HepG2 (cell line): ENCODE data around the gene C1QC. TPM values are rescaled to one million over a fixed set of nuclear protein-coding genes. Genes with fewer than 3 reads are reported as not detected.

ENCODE experiments used
- ATAC-seq: fragments of 200-7000 bp; cut with Tn5 transposase; 3 replicates; pipeline ENCODE4 v1.9.1; 2020; ENCODE audit warnings: mild to moderate bottlenecking, moderate library complexity
- BruUV-seq: library from RNA; stranded (reverse); fragments of 400-500 nt; replicated peaks from 2 replicates; lab custom pipeline; 2021; lab: Mats Ljungman, UMichigan
- CTCF ChIA-PET: fragments of 300-600 bp; formaldehyde crosslinking; extraction: SDS; loops from one replicate; lab custom pipeline; 2021; ENCODE audit warnings: low total read pairs, inconsistent platforms, low intra/inter-chr PET ratio; lab: Yijun Ruan, JAX
- POLR2A ChIA-PET: fragments of 350-600 bp; sonication (Branson Sonifier 250); formaldehyde crosslinking; loops from one replicate; lab custom pipeline; 2020; ENCODE audit warnings: antibody characterized with exemption, inconsistent platforms; lab: Yijun Ruan, JAX
- DNase-seq: peaks from one replicate; pipeline ENCODE4 v3.0.0-alpha.2; 2015; ENCODE audit warnings: low spot score
- FAIRE-seq: peaks from 3 replicates; lab custom pipeline; 2011; peaks lifted over from hg19 to GRCh38; lab: Jason Lieb, UNC
- H2AFZ ChIP-seq: one replicate; pipeline ENCODE4 v1.6.1; 2011; ENCODE audit warnings: low read length, inconsistent platforms
- H3K27ac ChIP-seq: fragments of 300-600 bp; 3 replicates; pipeline ENCODE4 v1.8.0; 2011; ENCODE audit warnings: mixed run types, mild to moderate bottlenecking, mixed read lengths, low read length, inconsistent platforms; ENCODE audit not compliant: insufficient read depth; ENCODE audit errors: extremely low read length
- H3K27me3 ChIP-seq, 2 experiments: fragments of 200-600 bp in 1 of 2; 2 replicates in 1 of 2; 3 replicates in 1 of 2; pipeline versions ENCODE4 v1.6.0 to v1.8.0; 2011; ENCODE audit warnings: low read length in 2 of 2, mild to moderate bottlenecking in 2 of 2, moderate library complexity in 2 of 2, inconsistent platforms in 1 of 2; ENCODE audit not compliant: insufficient read depth in 2 of 2, control insufficient read depth in 1 of 2
- H3K36me3 ChIP-seq, 2 experiments: fragments of 200-600 bp in 1 of 2; replicated peaks in 1 of 2; 2 replicates in 1 of 2; 3 replicates in 1 of 2; pipeline versions ENCODE4 v1.5.1 to v1.8.0; 2011; ENCODE audit warnings: low read length in 2 of 2, inconsistent platforms in 1 of 2; ENCODE audit not compliant: insufficient read depth in 2 of 2, control insufficient read depth in 1 of 2
- H3K4me1 ChIP-seq: 2 replicates; pipeline ENCODE4 v1.5.1; 2012; ENCODE audit warnings: low read length, inconsistent platforms; ENCODE audit not compliant: insufficient read depth
- H3K4me2 ChIP-seq: 2 replicates; pipeline ENCODE4 v1.6.0; 2011; ENCODE audit warnings: low read depth, low read length, inconsistent platforms
- H3K4me3 ChIP-seq, 3 experiments: fragments of 200-600 bp in 1 of 3; sonication (generic), shearing (Covaris generic) in 1 of 3; replicated peaks in 1 of 3; 2 replicates each; pipeline ENCODE4 v1.5.1; 2011 to 2016; ENCODE audit warnings: low read length in 3 of 3, inconsistent platforms in 2 of 3, low read depth in 2 of 3, mild to moderate bottlenecking in 2 of 3, control low read depth in 1 of 3, mixed read lengths in 1 of 3; ENCODE audit not compliant: insufficient read depth in 1 of 3
- H3K79me2 ChIP-seq: one replicate; pipeline ENCODE4 v1.6.1; 2011; ENCODE audit warnings: low read length, inconsistent platforms; ENCODE audit not compliant: insufficient read depth
- H3K9ac ChIP-seq: 2 replicates; pipeline ENCODE4 v1.6.0; 2011; ENCODE audit warnings: mild to moderate bottlenecking, low read depth, low read length, inconsistent platforms; ENCODE audit not compliant: insufficient read depth
- H3K9me3 ChIP-seq: 2 replicates; pipeline ENCODE4 v1.5.1; 2012; ENCODE audit warnings: mild to moderate bottlenecking, low read length
- H4K20me1 ChIP-seq: 2 replicates; pipeline ENCODE4 v1.6.0; 2011; ENCODE audit warnings: inconsistent platforms, mild to moderate bottlenecking, low read length, moderate library complexity; ENCODE audit not compliant: insufficient read depth
- ARID4A ChIP-seq: sonication (generic); formaldehyde crosslinking; IDR thresholded peaks from 2 replicates; pipeline ENCODE4 v1.5.0; 2020; ENCODE audit warnings: mild to moderate bottlenecking, missing genetic modification reagents, borderline replicate concordance
- KLF12 ChIP-seq: sonication (generic); formaldehyde crosslinking; IDR thresholded peaks from 2 replicates; pipeline ENCODE4 v1.4.0; 2020; ENCODE audit warnings: missing genetic modification reagents, borderline replicate concordance
- PAX8 ChIP-seq: sonication (generic); formaldehyde crosslinking; IDR thresholded peaks from 2 replicates; pipeline ENCODE4 v1.8.0; 2022; ENCODE audit warnings: mild to moderate bottlenecking, missing genetic modification reagents, borderline replicate concordance
- RNF2 ChIP-seq: fragments of 450-650 bp; conservative IDR thresholded peaks from 2 replicates; pipeline ENCODE4 v1.6.1; 2016; ENCODE audit warnings: low read depth
- SP1 ChIP-seq, 2 experiments: fragments of 450-650 bp in 1 of 2; sonication (generic) in 1 of 2; formaldehyde crosslinking in 1 of 2; IDR thresholded peaks; 2 replicates each; pipeline versions ENCODE4 v1.4.0 to v1.6.1; 2016 to 2020; ENCODE audit warnings: missing genetic modification reagents in 1 of 2
- ZNF350 ChIP-seq: sonication (generic); formaldehyde crosslinking; IDR thresholded peaks from 2 replicates; pipeline ENCODE4 v1.4.0; 2020; ENCODE audit warnings: mild to moderate bottlenecking, low read depth, missing genetic modification reagents, borderline replicate concordance
- ZNF598 ChIP-seq: sonication (generic); formaldehyde crosslinking; IDR thresholded peaks from 2 replicates; pipeline ENCODE4 v1.5.1; 2020; ENCODE audit warnings: mild to moderate bottlenecking, missing genetic modification reagents, borderline replicate concordance
- WGBS: methylation state at CpG from one replicate; pipeline ENCODE4 v1.1.6; 2017; ENCODE audit warnings: low lambda C conversion rate; 5-methylcytosine and 5-hydroxymethylcytosine counted together
- in situ Hi-C: cut with HindIII; loops from 2 replicates; pipeline ENCODE4 v1.10.0; 2017; ENCODE audit warnings: low pct_unique_long_range_greater_than_20kb; ENCODE audit not compliant: extremely low pct_ligation_motif_present
- intact Hi-C: fragments of 100-400 bp; cut with micrococcal nuclease; formaldehyde crosslinking; loops from one replicate; pipeline ENCODE4 v1.10.0; 2022; ENCODE audit not compliant: unreplicated experiment
- polyA plus RNA-seq, 8 experiments: library from polyadenylated mRNA; depleted of rRNA in 3 of 8; stranded (reverse) in 7 of 8; unstranded in 1 of 8; fragments of >200 nt; fragmentation: Illumina TruSeq in 4 of 8; extraction: Trizol in 4 of 8; gene quantifications; 2 replicates each; pipeline versions ENCODE4 v1.2.1 to v1.2.3, GENCODE V29; 2011 to 2016; ENCODE audit warnings: low read depth in 4 of 8, missing spikeins in 1 of 8, mixed read lengths in 1 of 8; ENCODE audit not compliant: insufficient read depth in 1 of 8
- total RNA-seq, 5 experiments: library from RNA; depleted of rRNA; stranded (reverse); fragments of >200 nt; fragmentation: Illumina TruSeq; extraction: Trizol; gene quantifications; 2 replicates each; pipeline ENCODE4 v1.2.3, GENCODE V29; 2016; ENCODE audit warnings: low read depth in 1 of 5

Gene C1QC
- total and polyA plus RNA-seq, 2 of the 13 experiments (the other 11 are each of a cell fraction or from before 2014, with no cell fraction given), result not detected

GRCh38 chr1:22609291-22609690, 34.1 kb upstream of the C1QC start:
- intact Hi-C loops (no loop called here), in situ Hi-C loops (no loop called here)
- TF ChIP-seq PAX8 (CRISPR knock-in tag) (no peak), RNF2 (no peak), ZNF350 (no peak), ARID4A (no peak), KLF12 (CRISPR knock-in tag) (no peak), SP1 (IDR thresholded peaks at IDR 0.05) (no peak), SP1 (CRISPR knock-in tag; IDR thresholded peaks at IDR 0.05) (no peak), ZNF598 (CRISPR knock-in tag) (no peak)
- Histone ChIP-seq H3K4me3 (no peak overlapping the region), H3K4me2 (no peak overlapping the region), H3K36me3 (no peaks in the 10 kb centered on the region), H4K20me1 (peaks cover 5% of the 10 kb centered on the region; the same call in 1 of the 2 replicates), H3K79me2 (no peaks in the 10 kb centered on the region), H3K27ac (no peak overlapping the region), H3K4me1 (no peaks in the 10 kb centered on the region), H3K9me3 (no peaks in the 10 kb centered on the region), H3K9ac (no peak overlapping the region), H2AFZ (no peak overlapping the region), H3K27me3 (peaks cover 0 to 10% of the 10 kb centered on the region in 2 experiments; a peak in 3 of 5 replicates)
- DNase-seq, result no peak
- 5% methylated on average over 2 of the region's 6 CpGs for whole genome bisulfite sequencing
- no TSS peak for BruUV-seq
- ATAC-seq, result no peak
- POLR2A ChIA-PET, result no interaction called here
- CTCF ChIA-PET, result no interaction called here
- FAIRE-seq, result no peak
